A549 (cell line): ENCODE measurements around the gene LSP1. TPM values are rescaled to one million over a fixed set of nuclear protein-coding genes. Genes with fewer than 3 reads are reported as not detected.

ENCODE experiments used
- ATAC-seq, 2 experiments: fragments of 200-7000 bp in 1 of 2; fragments of >200 bp in 1 of 2; cut with Nextera tagmentation in 1 of 2; cut with Tn5 transposase in 1 of 2; 3 replicates each; pipeline versions ENCODE4 v1.8.0 to v1.9.1; 2018 to 2020; ENCODE audit warnings: mild to moderate bottlenecking in 1 of 2, moderate library complexity in 1 of 2
- CTCF ChIA-PET: fragments of 300-600 bp; sonication (Branson Sonifier 250); formaldehyde crosslinking; extraction: SDS; loops from one replicate; lab custom pipeline; 2021; ENCODE audit warnings: antibody characterized with exemption, inconsistent platforms; lab: Yijun Ruan, JAX
- POLR2A ChIA-PET: fragments of 350-600 bp; formaldehyde crosslinking; extraction: SDS; loops from one replicate; lab custom pipeline; 2021; ENCODE audit warnings: antibody characterized with exemption, inconsistent platforms; lab: Yijun Ruan, JAX
- DNase-seq, 2 experiments: peaks; one replicate each; pipeline versions ENCODE4 v3.0.0 to v3.0.0-alpha.2; 2011 to 2016; ENCODE audit warnings: low read depth in 1 of 2, low spot score in 1 of 2
- FAIRE-seq: peaks from 2 replicates; lab custom pipeline; 2011; peaks lifted over from hg19 to GRCh38; lab: Jason Lieb, UNC
- H3K27ac ChIP-seq, 2 experiments: fragments of >200 bp; sonication (Bioruptor Twin); formaldehyde crosslinking; 3 replicates each; pipeline ENCODE4 v1.5.1; 2016 to 2017
- H3K4me1 ChIP-seq: fragments of >200 bp; sonication (Bioruptor Twin); formaldehyde crosslinking; 3 replicates; pipeline ENCODE4 v1.6.1; 2016
- H3K4me2 ChIP-seq: fragments of >200 bp; sonication (Bioruptor Twin); formaldehyde crosslinking; 3 replicates; pipeline ENCODE4 v1.6.1; 2016
- H3K4me3 ChIP-seq: fragments of >200 bp; sonication (Bioruptor Twin); formaldehyde crosslinking; 3 replicates; pipeline ENCODE4 v1.5.1; 2016
- H3K9me3 ChIP-seq: fragments of >200 bp; sonication (Bioruptor Twin); formaldehyde crosslinking; 3 replicates; pipeline ENCODE4 v1.6.1; 2016
- BCL3 ChIP-seq: fragments of >200 bp; sonication (Bioruptor Twin); formaldehyde crosslinking; IDR thresholded peaks from 3 replicates; pipeline ENCODE4 v1.6.1; 2016
- CBX8 ChIP-seq: fragments of 200-600 bp; sonication (generic); IDR thresholded peaks from 2 replicates; pipeline ENCODE4 v1.6.1; 2016
- CEBPB ChIP-seq, 2 experiments: fragments of >200 bp in 1 of 2; sonication (Bioruptor Twin) in 1 of 2; formaldehyde crosslinking in 1 of 2; IDR thresholded peaks; 2 replicates each; pipeline ENCODE4 v1.6.1; 2012 to 2016
- E2F6 ChIP-seq: IDR thresholded peaks from 2 replicates; pipeline ENCODE4 v1.6.1; 2012; ENCODE audit warnings: low read depth, borderline replicate concordance
- ELK1 ChIP-seq: fragments of 150-350 bp; IDR thresholded peaks from 2 replicates; pipeline ENCODE4 v1.6.1; 2014; ENCODE audit warnings: low read depth, mild to moderate bottlenecking, low read length
- ESRRA ChIP-seq: fragments of 150-350 bp; IDR thresholded peaks from 2 replicates; pipeline ENCODE4 v1.6.1; 2014; ENCODE audit warnings: mild to moderate bottlenecking, low read length, borderline replicate concordance
- FOSB ChIP-seq: fragments of 250-450 bp; sonication (Bioruptor Pico); IDR thresholded peaks from 2 replicates; pipeline ENCODE4 v1.5.0; 2020; ENCODE audit warnings: mild to moderate bottlenecking, moderate library complexity
- FOXS1 ChIP-seq: fragments of 250-450 bp; sonication (Bioruptor Pico); IDR thresholded peaks from 2 replicates; pipeline ENCODE4 v1.5.0; 2020; ENCODE audit warnings: mild to moderate bottlenecking, moderate library complexity
- GATA3 ChIP-seq: IDR thresholded peaks from 2 replicates; pipeline ENCODE4 v1.6.1; 2012; ENCODE audit warnings: borderline replicate concordance
- JUN ChIP-seq, 2 experiments: fragments of >200 bp; sonication (Bioruptor Twin); formaldehyde crosslinking; IDR thresholded peaks; 2 replicates in 1 of 2; 3 replicates in 1 of 2; pipeline ENCODE4 v1.6.1; 2016 to 2017
- MAX ChIP-seq: IDR thresholded peaks from 2 replicates; pipeline ENCODE4 v1.6.1; 2012
- NFE2L2 ChIP-seq: fragments of 150-350 bp; conservative IDR thresholded peaks from 2 replicates; pipeline ENCODE4 v1.6.1; 2014; ENCODE audit warnings: low read length
- NR3C1 ChIP-seq: fragments of >200 bp; sonication (Bioruptor Twin); formaldehyde crosslinking; IDR thresholded peaks from 3 replicates; pipeline ENCODE4 v1.6.1; 2017
- PBX3 ChIP-seq: IDR thresholded peaks from 2 replicates; pipeline ENCODE4 v1.6.1; 2012
- PHF8 ChIP-seq: fragments of 200-600 bp; sonication (generic); IDR thresholded peaks from 2 replicates; pipeline ENCODE4 v1.6.1; 2016; ENCODE audit warnings: low read depth, mild to moderate bottlenecking, antibody characterized with exemption, moderate library complexity, borderline replicate concordance
- POLR2A ChIP-seq: IDR thresholded peaks from 2 replicates; pipeline ENCODE4 v1.6.1; 2012; ENCODE audit warnings: mild to moderate bottlenecking, low read length
- REST ChIP-seq: fragments of 200-600 bp; sonication (generic); IDR thresholded peaks from 2 replicates; pipeline ENCODE4 v1.6.1; 2016; ENCODE audit warnings: antibody characterized with exemption, mild to moderate bottlenecking, moderate library complexity
- RNF2 ChIP-seq: fragments of 200-600 bp; sonication (generic); IDR thresholded peaks from 2 replicates; pipeline ENCODE4 v1.6.1; 2016; ENCODE audit warnings: low read depth, mild to moderate bottlenecking, antibody characterized with exemption, moderate library complexity, borderline replicate concordance
- SMC3 ChIP-seq: fragments of >200 bp; sonication (Bioruptor Twin); formaldehyde crosslinking; IDR thresholded peaks from 3 replicates; pipeline ENCODE4 v1.6.1; 2018; ENCODE audit warnings: inconsistent platforms
- SREBF2 ChIP-seq: fragments of 450-650 bp; IDR thresholded peaks from 2 replicates; pipeline ENCODE4 v1.6.1; 2014; ENCODE audit warnings: mild to moderate bottlenecking, moderate library complexity
- TFCP2L1 ChIP-seq: fragments of 250-450 bp; sonication (Bioruptor Pico); IDR thresholded peaks from 2 replicates; pipeline ENCODE4 v1.5.0; 2021; ENCODE audit warnings: mild to moderate bottlenecking
- USF2 ChIP-seq: fragments of 450-650 bp; IDR thresholded peaks from 2 replicates; pipeline ENCODE4 v1.6.1; 2014; ENCODE audit warnings: antibody characterized with exemption
- WGBS: methylation state at CpG from one replicate; pipeline ENCODE4 v1.1.6; 2017; ENCODE audit errors: missing lambda C conversion rate; 5-methylcytosine and 5-hydroxymethylcytosine counted together
- polyA plus RNA-seq, 4 experiments: library from polyadenylated mRNA; depleted of rRNA in 3 of 4; stranded (reverse); fragments of >200 nt; fragmentation: RNase III in 1 of 4; extraction: RNeasy Plus Mini Kit Qiagen cat#74134 plus additional on column Dnase treatment in 1 of 4; gene quantifications; 2 replicates in 3 of 4; 3 replicates in 1 of 4; pipeline ENCODE4 v1.2.3, GENCODE V29; 2011 to 2017

LSP1 gene
- polyA plus RNA-seq, 2 of the 4 experiments (the other 2 are of a cell fraction), result 0.67 to 3.5 TPM

GRCh38 chr11:1879941-1880720 is 27.2 kb downstream of the LSP1 start:
- CTCF ChIA-PET, result interaction anchor here (1.1 to 10.1 kb wide), 8 partner anchors 10 to 272 kb away, joined by 3 to 334 read pairs (median 18); partner anchors contain the start of gene MRPL23
- POLR2A ChIA-PET, result no interaction called here
- DNase-seq (no peak), FAIRE-seq (no peak), ATAC-seq (no peak)
- H3K9me3 ChIP-seq, result no peaks in the 10 kb centered on the region
- H3K27ac ChIP-seq, result no peak overlapping the region
- 82% methylated on average over 27 of the region's 32 CpGs for WGBS
- H3K4me2 ChIP-seq, result no peak overlapping the region
- no peak overlapping the region for H3K4me3 ChIP-seq
- no peak for TF ChIP-seq PHF8
- no peak for TF ChIP-seq BCL3
- TF ChIP-seq USF2, result no peak
- no peak for TF ChIP-seq POLR2A
- TF ChIP-seq NR3C1, result no peak
- no peak for TF ChIP-seq TFCP2L1 (CRISPR knock-in tag)
- H3K4me1 ChIP-seq, result peaks cover 10% of the 10 kb centered on the region; the same call in 2 of the 3 replicates

GRCh38 chr11:1880746-1881441 is 28.0 kb downstream of the LSP1 start:
- no peak overlapping the region for H3K27ac ChIP-seq
- ATAC-seq (peak; percentile 5 to 9; a peak in 4 of 6 replicates), DNase-seq (no peak), FAIRE-seq (no peak)
- WGBS, result no CpG with 5 or more reads among the region's 9 CpGs
- H3K4me1 ChIP-seq, result peaks cover 10% of the 10 kb centered on the region; the same call in 2 of the 3 replicates
- no peak overlapping the region for H3K4me3 ChIP-seq
- POLR2A ChIA-PET, result no interaction called here
- H3K9me3 ChIP-seq, result no peaks in the 10 kb centered on the region
- no peak overlapping the region for H3K4me2 ChIP-seq
- CTCF ChIA-PET, result interaction anchor here (0.6 to 10.1 kb wide), 22 partner anchors 10 to 485 kb away, joined by 3 to 334 read pairs (median 18); partner anchors contain the start of genes MRPL23, PRR33, SYT8 and TNNI2
- no peak for TF ChIP-seq GATA3
- TF ChIP-seq E2F6, result no peak
- no peak for TF ChIP-seq SREBF2
- TF ChIP-seq NFE2L2, result no peak
- no peak for TF ChIP-seq PBX3
- TF ChIP-seq ELK1, result no peak
- TF ChIP-seq MAX, result no peak
- TF ChIP-seq FOXS1 (CRISPR knock-in tag), result no peak
- no peak for TF ChIP-seq FOSB (CRISPR knock-in tag)
- TF ChIP-seq TFCP2L1 (CRISPR knock-in tag), result no peak
- TF ChIP-seq SMC3, result no peak
- TF ChIP-seq NR3C1, result no peak
- TF ChIP-seq RNF2, result no peak
- no peak for TF ChIP-seq CEBPB (IDR thresholded peaks at IDR 0.05)
- TF ChIP-seq ESRRA, result no peak
- TF ChIP-seq JUN (IDR thresholded peaks at IDR 0.05), result no peak
- no peak for TF ChIP-seq REST
- TF ChIP-seq CBX8, result no peak
